ENCODE measurements around the gene AMOTL2.

Gene AMOTL2

DNA sequence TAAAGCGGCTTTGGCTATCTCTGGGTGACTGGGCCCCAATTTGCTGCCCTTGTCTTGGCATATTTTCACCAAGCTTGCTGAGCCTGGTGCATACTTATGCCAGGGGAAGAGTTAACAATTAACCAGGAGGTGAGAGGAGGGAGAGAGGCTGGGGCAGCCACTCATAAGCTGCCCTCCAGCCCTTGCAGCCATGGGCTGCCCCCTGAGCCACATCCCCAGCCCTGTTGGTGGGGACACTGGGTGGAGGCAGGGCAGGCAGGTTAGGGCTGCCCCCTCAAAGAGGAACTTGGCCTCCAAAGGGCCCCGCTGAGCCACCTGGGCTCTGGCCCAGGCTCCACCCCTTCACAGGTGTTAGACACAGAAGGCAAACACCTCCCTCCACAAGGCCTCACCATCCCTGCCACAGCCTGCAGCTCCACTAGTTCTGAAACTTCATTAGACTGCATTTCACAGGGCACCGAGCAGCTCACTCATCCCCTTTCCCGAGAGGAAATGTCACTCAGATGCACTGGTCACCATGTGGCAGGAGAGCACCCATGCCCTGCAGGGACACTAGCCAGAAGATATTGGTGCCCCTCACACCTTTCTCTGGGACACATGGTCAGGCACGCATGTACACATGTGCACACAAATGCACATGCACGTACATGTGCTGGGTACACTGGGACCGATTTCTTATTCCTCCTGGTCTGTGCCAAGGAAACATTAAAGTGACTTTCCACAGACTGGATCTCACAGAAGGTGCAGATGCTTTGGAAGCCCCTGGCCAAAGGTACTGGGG, 20.2 kb downstream of the AMOTL2 start:
- no peak overlapping the region for H3K4me3 ChIP-seq (replicated peaks in 1 of 2; ENCODE audit: low read depth in 2 of 2, low read length in 2 of 2)
- TF ChIP-seq, protein P1, sequence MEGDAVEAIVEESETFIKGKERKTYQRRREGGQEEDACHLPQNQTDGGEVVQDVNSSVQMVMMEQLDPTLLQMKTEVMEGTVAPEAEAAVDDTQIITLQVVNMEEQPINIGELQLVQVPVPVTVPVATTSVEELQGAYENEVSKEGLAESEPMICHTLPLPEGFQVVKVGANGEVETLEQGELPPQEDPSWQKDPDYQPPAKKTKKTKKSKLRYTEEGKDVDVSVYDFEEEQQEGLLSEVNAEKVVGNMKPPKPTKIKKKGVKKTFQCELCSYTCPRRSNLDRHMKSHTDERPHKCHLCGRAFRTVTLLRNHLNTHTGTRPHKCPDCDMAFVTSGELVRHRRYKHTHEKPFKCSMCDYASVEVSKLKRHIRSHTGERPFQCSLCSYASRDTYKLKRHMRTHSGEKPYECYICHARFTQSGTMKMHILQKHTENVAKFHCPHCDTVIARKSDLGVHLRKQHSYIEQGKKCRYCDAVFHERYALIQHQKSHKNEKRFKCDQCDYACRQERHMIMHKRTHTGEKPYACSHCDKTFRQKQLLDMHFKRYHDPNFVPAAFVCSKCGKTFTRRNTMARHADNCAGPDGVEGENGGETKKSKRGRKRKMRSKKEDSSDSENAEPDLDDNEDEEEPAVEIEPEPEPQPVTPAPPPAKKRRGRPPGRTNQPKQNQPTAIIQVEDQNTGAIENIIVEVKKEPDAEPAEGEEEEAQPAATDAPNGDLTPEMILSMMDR (IDR thresholded peaks at IDR 0.05; ENCODE audit: low read depth, low read length), result no peak
- no peak for DNase-seq (ENCODE audit: low read depth in 2 of 2)

- H3K4me3 ChIP-seq (replicated peaks in 1 of 2; ENCODE audit: low read depth in 2 of 2, low read length in 2 of 2), result no peak overlapping the region
- TF ChIP-seq, protein P1 (IDR thresholded peaks at IDR 0.05; ENCODE audit: low read depth, low read length), result no peak
- no peak for DNase-seq (ENCODE audit: low read depth in 2 of 2)
Measured at GRCh38 chr3:134353171-134353825, 20.9 kb downstream of the AMOTL2 start.

DNA sequence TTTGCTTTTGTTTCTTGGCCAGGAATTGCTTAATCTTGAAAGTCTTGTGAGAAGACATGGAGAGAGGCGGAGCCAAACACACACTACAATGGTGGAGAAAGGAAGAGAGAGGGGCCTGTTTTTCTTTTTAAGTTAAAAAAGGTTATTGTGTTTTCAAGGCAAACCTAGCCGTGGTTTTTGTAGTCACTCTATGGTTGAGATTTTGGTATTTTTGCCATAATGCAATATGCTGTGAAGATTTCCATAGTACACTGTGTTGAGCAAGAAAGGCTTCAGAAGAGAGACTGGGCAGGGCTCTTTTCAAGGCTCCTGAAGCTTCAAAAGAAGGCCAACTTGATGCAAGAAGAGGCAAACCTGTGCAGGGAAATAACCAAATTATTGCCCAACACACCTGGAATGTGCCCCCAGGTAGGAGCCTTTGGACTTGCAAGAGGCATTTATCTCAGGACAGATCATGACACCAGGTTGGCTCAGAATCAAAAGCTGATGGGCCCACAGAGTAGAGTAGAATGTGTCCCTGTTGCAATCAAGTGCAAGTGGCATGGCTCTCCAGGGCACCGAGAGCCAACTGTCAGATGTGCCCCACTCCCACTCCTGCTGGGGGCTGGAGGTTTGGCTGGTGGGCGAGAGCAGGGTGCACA, 22.1 kb downstream of the AMOTL2 start:
- TF ChIP-seq, protein P1 (IDR thresholded peaks at IDR 0.05; ENCODE audit: low read depth, low read length), result no peak

GRCh38 chr3:134351427-134351826, 22.8 kb downstream of the AMOTL2 start:
- H3K4me3 ChIP-seq (replicated peaks in 1 of 2; ENCODE audit: low read depth in 2 of 2, low read length in 2 of 2), result no peak overlapping the region
- peak in 1 of 2 donors; percentile 51 for DNase-seq (ENCODE audit: low read depth in 2 of 2)
- TF ChIP-seq, protein P1 (IDR thresholded peaks at IDR 0.05; ENCODE audit: low read depth, low read length), result no peak

More for the DNA sequence above, 22.1 kb downstream of the AMOTL2 start:
- no peak overlapping the region for H3K4me3 ChIP-seq (replicated peaks in 1 of 2; ENCODE audit: low read depth in 2 of 2, low read length in 2 of 2)
- DNase-seq (ENCODE audit: low read depth in 2 of 2), result peak; percentile 47 to 49

GRCh38 chr3:134350861-134351311, 23.4 kb downstream of the AMOTL2 start:
- no peak overlapping the region for H3K4me3 ChIP-seq (replicated peaks in 1 of 2; ENCODE audit: low read depth in 2 of 2, low read length in 2 of 2)
- TF ChIP-seq, protein P1 (IDR thresholded peaks at IDR 0.05; ENCODE audit: low read depth, low read length), result no peak
- DNase-seq (ENCODE audit: low read depth in 2 of 2), result no peak

GRCh38 chr3:134350266-134350665, 24.0 kb downstream of the AMOTL2 start:
- DNase-seq (ENCODE audit: low read depth in 2 of 2), result no peak
- TF ChIP-seq, protein P1 (IDR thresholded peaks at IDR 0.05; ENCODE audit: low read depth, low read length), result no peak

More at GRCh38 chr3:134350266-134350665, 24.0 kb downstream of the AMOTL2 start:
- H3K4me3 ChIP-seq (replicated peaks in 1 of 2; ENCODE audit: low read depth in 2 of 2, low read length in 2 of 2), result no peak overlapping the region

Measured in cardiac fibroblast (primary cell).